AG09309 (cell line): Measurements from ENCODE around the gene KIFC3.

Source experiments
- DNase-seq: peaks from one replicate; pipeline ENCODE4 v3.0.0-alpha.2; 2010; ENCODE audit warnings: low read depth
- H3K4me3 ChIP-seq: 2 replicates; pipeline ENCODE4 v1.5.1; 2011; ENCODE audit warnings: mild to moderate bottlenecking, low read depth, low read length, moderate library complexity; ENCODE audit not compliant: control insufficient read depth
- TF ChIP-seq, protein P1 (sequence below): IDR thresholded peaks from 2 replicates; pipeline ENCODE4 v1.5.1; 2011; ENCODE audit warnings: mild to moderate bottlenecking, low read depth, low read length, inconsistent platforms; ENCODE audit not compliant: insufficient read depth, control insufficient read depth; ENCODE audit errors: missing control alignments

The KIFC3 gene

DNA sequence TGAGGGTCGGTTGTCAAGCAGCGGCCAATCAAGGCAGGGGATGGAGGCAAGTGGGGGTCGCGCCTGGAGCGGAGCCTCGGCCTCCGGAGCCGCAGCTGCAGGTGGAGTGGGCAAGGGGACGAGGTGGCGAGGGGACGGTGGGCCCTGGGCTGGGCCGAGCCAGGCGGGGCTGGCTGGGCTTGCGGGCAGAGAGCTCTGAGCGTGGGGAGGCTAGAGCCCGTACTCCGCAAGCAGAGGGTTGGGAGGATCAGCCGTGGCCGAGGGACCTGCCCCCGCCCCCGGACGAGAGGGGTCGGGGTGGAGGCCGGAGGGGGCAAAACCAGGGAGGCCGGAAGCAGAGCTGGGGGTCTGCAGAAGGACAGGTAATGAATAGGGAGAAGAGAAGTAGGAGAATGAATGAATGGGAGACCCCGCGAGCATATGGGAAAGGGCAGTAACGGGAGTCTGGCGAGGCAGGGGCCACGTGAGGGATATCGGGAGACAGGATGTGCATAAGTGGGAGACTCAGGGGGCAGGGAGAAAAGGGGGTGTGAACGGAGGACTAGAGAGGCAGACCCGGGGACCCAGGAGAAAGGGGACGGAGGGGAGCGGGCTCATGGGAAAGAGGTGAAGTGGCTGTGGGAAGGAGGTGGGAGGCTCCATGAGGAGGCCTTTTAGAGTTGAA lies 66.4 kb downstream of the KIFC3 start, which contains the start of gene KATNB1:
KATNB1 (plus strand) TSS at position 16 of the 664 bp plus-strand sequence. CDS start 1,474 bp downstream, outside the sequence.
- peak within 1 kb of the TSS; percentile 89 for H3K4me3 ChIP-seq
- no peak for DNase-seq
- TF ChIP-seq, protein P1, sequence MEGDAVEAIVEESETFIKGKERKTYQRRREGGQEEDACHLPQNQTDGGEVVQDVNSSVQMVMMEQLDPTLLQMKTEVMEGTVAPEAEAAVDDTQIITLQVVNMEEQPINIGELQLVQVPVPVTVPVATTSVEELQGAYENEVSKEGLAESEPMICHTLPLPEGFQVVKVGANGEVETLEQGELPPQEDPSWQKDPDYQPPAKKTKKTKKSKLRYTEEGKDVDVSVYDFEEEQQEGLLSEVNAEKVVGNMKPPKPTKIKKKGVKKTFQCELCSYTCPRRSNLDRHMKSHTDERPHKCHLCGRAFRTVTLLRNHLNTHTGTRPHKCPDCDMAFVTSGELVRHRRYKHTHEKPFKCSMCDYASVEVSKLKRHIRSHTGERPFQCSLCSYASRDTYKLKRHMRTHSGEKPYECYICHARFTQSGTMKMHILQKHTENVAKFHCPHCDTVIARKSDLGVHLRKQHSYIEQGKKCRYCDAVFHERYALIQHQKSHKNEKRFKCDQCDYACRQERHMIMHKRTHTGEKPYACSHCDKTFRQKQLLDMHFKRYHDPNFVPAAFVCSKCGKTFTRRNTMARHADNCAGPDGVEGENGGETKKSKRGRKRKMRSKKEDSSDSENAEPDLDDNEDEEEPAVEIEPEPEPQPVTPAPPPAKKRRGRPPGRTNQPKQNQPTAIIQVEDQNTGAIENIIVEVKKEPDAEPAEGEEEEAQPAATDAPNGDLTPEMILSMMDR: no peak

DNA sequence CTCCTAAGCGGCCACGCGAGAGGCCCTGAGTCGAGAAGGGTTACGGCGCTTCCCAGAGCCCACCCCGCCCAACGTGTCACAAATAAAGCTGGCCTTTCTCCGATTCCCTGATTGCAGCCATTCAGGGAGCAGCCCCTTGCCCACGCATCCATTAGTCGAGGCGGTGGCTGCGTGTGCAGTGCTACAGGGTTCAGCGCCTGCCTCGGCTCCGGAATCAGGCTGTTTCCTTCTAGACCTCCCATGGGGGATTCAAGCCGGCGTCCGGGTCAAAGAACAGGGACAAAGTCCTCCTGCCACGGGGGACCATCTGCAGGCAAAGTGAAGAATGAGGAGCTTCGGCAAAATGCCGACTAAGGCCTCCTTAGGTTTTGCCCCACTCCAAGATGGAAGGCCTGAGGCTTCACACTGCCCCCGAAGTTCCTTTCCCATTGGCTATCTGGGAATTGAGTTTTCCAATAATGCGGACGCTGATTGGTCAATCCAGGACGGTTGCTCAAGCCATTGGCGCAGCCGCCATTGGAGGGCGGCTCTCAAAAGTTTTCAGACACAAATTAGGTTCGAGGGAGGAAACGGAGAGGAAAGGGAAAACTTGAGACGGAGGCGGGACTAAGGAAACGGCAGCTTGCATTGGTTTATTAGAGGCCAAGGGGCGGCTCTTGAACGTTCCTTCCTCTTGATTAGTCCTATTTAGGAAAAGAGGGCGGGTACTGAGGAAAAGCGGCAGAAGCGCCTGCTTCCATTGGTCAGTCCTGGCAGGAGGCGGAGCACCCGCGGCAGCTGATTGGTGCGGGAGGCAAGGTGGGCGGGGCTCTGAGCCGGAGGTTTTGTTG lies 67.2 kb downstream of the KIFC3 start:
- peak overlapping the region; percentile 89 for H3K4me3 ChIP-seq
- TF ChIP-seq, protein P1: no peak
- DNase-seq: peak; percentile 100

DNA sequence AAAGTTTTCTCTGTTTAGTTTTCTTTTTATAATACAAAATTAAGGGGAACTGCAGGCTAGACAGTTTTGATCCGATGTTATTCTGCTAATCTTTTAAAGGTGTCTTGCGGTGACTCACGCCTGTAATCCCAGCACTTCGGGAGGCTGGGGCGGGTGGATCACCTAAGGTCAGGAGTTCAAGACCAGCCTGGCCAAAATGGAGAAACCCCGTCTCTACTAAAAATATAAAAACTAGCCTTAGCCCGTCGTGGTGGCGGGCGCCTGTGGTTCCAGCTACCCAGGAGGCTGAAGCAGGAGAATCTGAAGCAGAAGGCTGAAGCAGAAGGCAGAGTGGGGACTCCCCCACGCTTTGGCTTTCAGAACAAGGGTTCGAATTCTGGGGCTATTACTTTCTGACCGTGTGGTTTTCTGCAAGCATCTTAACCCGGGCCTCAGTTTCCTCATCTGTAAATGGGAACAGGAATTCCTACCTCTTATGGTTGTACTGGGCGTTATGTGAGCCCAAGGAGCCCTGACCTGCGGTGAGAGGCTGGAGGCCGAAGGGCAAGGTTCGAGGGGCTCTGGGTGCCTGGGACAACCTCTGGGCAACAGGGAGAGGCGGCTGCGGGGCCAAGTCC lies 67.9 kb downstream of the KIFC3 start:
- no peak for DNase-seq
- H3K4me3 ChIP-seq: peak overlapping the region; percentile 63
- TF ChIP-seq, protein P1: no peak

DNA sequence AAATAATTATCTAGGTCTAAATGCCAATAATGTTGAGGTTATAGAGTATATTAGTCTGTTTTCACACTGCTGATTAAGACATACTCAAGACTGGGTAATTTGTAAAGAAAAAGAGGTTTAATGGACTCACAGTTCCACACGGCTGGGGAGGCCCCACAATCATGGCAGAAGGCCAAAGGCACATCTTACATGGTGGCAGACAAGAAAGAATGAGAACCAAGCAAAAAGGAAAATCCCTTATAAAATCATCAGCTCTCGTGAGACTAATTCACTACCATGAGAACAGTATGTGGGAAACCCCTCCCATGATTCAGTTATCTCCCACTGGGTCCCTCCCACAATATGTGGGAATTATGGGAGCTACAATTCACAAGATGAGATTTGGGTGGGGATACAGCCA lies 69.6 kb downstream of the KIFC3 start:
- DNase-seq: no peak
- H3K4me3 ChIP-seq: no peak overlapping the region
- TF ChIP-seq, protein P1: no peak

GRCh38 chr16:57732037-57732436 lies 70.3 kb downstream of the KIFC3 start:
- TF ChIP-seq, protein P1: no peak
- DNase-seq: peak; percentile 80
- no peak overlapping the region for H3K4me3 ChIP-seq
